ENCODE data around the gene C1S. TPM values are rescaled to one million over a fixed set of nuclear protein-coding genes. Genes with fewer than 3 reads are reported as not detected.

Gene C1S
- total and polyA plus RNA-seq, 2 experiments from 2014 or later, result 4.9 to 9.7 TPM

DNA sequence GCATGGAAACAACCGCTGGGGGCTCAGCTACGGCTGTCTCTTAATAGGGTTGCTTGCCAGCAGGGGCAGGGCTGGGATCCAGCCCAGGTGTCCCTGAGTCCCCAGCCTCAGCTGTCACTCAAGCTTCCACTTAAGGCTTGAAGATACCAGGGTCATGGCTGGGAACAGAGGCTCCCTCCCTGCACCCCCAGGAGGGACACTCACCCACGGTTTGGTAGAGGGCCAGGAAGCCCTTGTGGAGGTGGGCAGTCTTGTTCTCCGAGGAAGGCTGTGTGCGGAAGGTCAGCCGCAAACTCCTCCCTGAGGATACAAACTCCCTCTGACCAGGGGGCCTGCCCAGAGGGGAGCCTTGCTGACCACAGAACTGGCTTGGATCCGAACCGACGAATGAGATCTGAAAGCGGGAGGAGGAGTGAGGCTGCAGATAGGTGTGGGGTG, 41.2 kb downstream of the C1S start:
- peak; percentile 20 for DNase-seq (ENCODE audit: low spot score)
- H3K36me3 ChIP-seq (ENCODE audit: insufficient read depth), result no peaks in the 10 kb centered on the region
- TF ChIP-seq STAT1 (IDR thresholded peaks at IDR 0.05; ENCODE audit: unreplicated experiment), result no peak
- no peak for TF ChIP-seq JUNB (IDR thresholded peaks at IDR 0.05; ENCODE audit: unreplicated experiment)
- TF ChIP-seq CREB1 (CRISPR knock-in tag; IDR thresholded peaks at IDR 0.05; ENCODE audit: low read depth), result no peak
- Mint-ChIP-seq H3K4me1 (peaks cover 4% of the 10 kb centered on the region; the same call in 1 of the 3 replicates), H3K4me3 (no peak overlapping the region), H3K27me3 (ENCODE audit: insufficient read depth, low read depth, poor library complexity) (peaks cover 6% of the 10 kb centered on the region), H3K36me3 (ENCODE audit: low read depth) (peaks cover 31% of the 10 kb centered on the region), H3K27ac (no peak overlapping the region), H3K9me3 (peaks cover 13% of the 10 kb centered on the region; the same call in 2 of the 3 replicates)
- H3K79me2 ChIP-seq (replicated peaks; ENCODE audit: insufficient read depth), result 0 out of 2 replicates have a peak, but pooled peaks cover 9% of the 10 kb centered on the region
- no peaks in the 10 kb centered on the region; the same call in none of the 2 replicates for H4K20me1 ChIP-seq (replicated peaks; ENCODE audit: insufficient read depth)
- no peaks in the 10 kb centered on the region for H3F3A ChIP-seq (replicated peaks; ENCODE audit: low read depth)
- no peak overlapping the region for H2AFZ ChIP-seq
- H3K27me3 ChIP-seq (ENCODE audit: insufficient read depth), result no peaks in the 10 kb centered on the region
- no peaks in the 10 kb centered on the region for H3K9me2 ChIP-seq (ENCODE audit: insufficient read depth)
- H3K4me2 ChIP-seq, result no peak overlapping the region
- H3K27ac ChIP-seq (ENCODE audit: low read depth), result no peak overlapping the region
- no peak overlapping the region for H3K4me3 ChIP-seq
- ATAC-seq, result peak; percentile 29; the same call in 1 of the 3 replicates
- H3K4me1 ChIP-seq (ENCODE audit: insufficient read depth), result no peaks in the 10 kb centered on the region

DNA sequence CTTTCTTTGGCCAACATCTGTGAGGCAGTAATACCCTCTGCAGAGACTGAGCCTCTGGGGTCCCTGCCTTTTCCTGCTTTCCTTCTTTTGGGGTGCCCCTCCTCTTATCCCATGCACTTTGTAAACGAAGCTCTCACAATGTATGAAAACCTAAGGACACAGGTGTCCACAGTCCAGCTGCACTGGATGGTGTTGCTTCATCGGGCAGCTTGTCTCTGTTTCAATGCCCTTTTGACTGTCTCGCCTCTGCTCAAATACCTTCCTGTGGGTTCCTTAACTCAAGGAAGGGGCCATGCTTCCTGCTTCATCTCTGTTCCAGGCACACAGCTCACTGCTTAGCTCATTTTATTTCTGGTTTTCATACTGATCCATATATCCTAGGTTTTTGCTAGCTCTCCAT, 42.1 kb downstream of the C1S start:
- Mint-ChIP-seq H3K4me3 (no peak overlapping the region; the same call in 2 of the 3 replicates), H3K4me1 (peaks cover 6% of the 10 kb centered on the region; the same call in 2 of the 3 replicates)
- no peak for ATAC-seq

DNA sequence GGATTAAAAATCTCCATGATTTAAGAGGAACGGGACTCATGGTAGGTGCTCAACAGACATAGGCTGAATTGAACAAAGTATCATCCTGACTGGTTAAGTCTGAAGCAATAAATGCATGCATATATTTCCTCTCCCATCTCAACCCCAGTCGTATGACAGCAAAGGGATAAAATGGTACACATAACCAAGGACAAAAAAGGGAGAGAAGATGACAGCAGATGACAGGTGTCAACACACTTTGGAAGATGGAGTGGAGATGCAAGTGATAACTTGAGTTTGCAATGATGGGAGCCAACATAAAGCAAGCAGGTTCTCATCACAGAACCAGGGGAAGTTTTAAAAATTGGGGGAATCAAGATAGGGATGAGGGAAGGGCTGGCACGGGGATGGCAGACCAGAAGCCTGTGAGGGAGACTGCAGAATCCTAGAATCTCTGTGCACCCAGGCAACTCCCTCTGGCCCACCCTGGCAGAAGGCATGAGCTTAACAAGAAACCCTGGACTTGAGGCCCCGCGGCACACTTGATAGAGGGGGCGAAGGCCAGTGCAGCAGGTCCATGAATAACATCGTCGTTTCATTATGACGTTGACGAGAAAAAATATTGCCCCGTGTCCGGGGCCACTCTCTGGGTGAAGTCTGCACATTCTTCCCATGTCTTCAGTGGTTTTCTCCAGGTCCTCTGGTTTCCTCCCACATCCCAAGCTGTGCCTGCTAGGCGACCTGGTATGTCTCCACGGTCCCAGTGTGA, 43.5 kb downstream of the C1S start:
- H3K9me2 ChIP-seq (ENCODE audit: insufficient read depth), result no peaks in the 10 kb centered on the region
- H4K20me1 ChIP-seq (replicated peaks; ENCODE audit: insufficient read depth), result no peaks in the 10 kb centered on the region; the same call in none of the 2 replicates
- H3K27ac Mint-ChIP-seq, result no peak overlapping the region
- H3K27me3 Mint-ChIP-seq (ENCODE audit: insufficient read depth, low read depth, poor library complexity), result peaks cover 11% of the 10 kb centered on the region
- ATAC-seq, result no peak
- H2AFZ ChIP-seq, result no peak overlapping the region
- peaks cover 16% of the 10 kb centered on the region for H3K9me3 Mint-ChIP-seq
- no peak overlapping the region for H3K4me2 ChIP-seq
- no peak overlapping the region for H3K4me3 ChIP-seq
- H3K4me1 ChIP-seq (ENCODE audit: insufficient read depth), result peaks cover 5% of the 10 kb centered on the region
- no peaks in the 10 kb centered on the region for H3F3A ChIP-seq (replicated peaks; ENCODE audit: low read depth)
- no peaks in the 10 kb centered on the region for H3K27me3 ChIP-seq (ENCODE audit: insufficient read depth)
- peaks cover 11% of the 10 kb centered on the region; the same call in 2 of the 3 replicates for H3K4me1 Mint-ChIP-seq
- H3K27ac ChIP-seq (ENCODE audit: low read depth), result no peak overlapping the region
- no peaks in the 10 kb centered on the region for H3K36me3 ChIP-seq (ENCODE audit: insufficient read depth)
- no peak for DNase-seq (ENCODE audit: low spot score)
- peaks cover 14% of the 10 kb centered on the region; the same call in 1 of the 2 replicates for H3K79me2 ChIP-seq (replicated peaks; ENCODE audit: insufficient read depth)
- H3K36me3 Mint-ChIP-seq (ENCODE audit: low read depth), result peaks cover 28% of the 10 kb centered on the region
- no peak overlapping the region for H3K4me3 Mint-ChIP-seq
- TF ChIP-seq EZH2 (IDR thresholded peaks at IDR 0.05; ENCODE audit: low read depth, unreplicated experiment) (no peak), EZH2phosphoT487 (IDR thresholded peaks at IDR 0.05; ENCODE audit: unreplicated experiment) (no peak), ZNF331 (CRISPR knock-in tag; IDR thresholded peaks at IDR 0.05; ENCODE audit: low read depth) (no peak), ETS1 (IDR thresholded peaks at IDR 0.05) (no peak)
- TF ChIP-seq, protein P1, sequence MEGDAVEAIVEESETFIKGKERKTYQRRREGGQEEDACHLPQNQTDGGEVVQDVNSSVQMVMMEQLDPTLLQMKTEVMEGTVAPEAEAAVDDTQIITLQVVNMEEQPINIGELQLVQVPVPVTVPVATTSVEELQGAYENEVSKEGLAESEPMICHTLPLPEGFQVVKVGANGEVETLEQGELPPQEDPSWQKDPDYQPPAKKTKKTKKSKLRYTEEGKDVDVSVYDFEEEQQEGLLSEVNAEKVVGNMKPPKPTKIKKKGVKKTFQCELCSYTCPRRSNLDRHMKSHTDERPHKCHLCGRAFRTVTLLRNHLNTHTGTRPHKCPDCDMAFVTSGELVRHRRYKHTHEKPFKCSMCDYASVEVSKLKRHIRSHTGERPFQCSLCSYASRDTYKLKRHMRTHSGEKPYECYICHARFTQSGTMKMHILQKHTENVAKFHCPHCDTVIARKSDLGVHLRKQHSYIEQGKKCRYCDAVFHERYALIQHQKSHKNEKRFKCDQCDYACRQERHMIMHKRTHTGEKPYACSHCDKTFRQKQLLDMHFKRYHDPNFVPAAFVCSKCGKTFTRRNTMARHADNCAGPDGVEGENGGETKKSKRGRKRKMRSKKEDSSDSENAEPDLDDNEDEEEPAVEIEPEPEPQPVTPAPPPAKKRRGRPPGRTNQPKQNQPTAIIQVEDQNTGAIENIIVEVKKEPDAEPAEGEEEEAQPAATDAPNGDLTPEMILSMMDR (conservative IDR thresholded peaks at IDR 0.05; ENCODE audit: low read depth in 2 of 2), result no peak

More for the DNA sequence above, 42.1 kb downstream of the C1S start:
- no peak for DNase-seq (ENCODE audit: low spot score)
- TF ChIP-seq JUNB (IDR thresholded peaks at IDR 0.05; ENCODE audit: unreplicated experiment) (no peak), EZH2 (IDR thresholded peaks at IDR 0.05; ENCODE audit: low read depth, unreplicated experiment) (no peak)
- Mint-ChIP-seq H3K27ac (no peak overlapping the region), H3K27me3 (ENCODE audit: insufficient read depth, low read depth, poor library complexity) (peaks cover 3% of the 10 kb centered on the region), H3K36me3 (ENCODE audit: low read depth) (peaks cover 33% of the 10 kb centered on the region), H3K9me3 (peaks cover 13% of the 10 kb centered on the region; the same call in 2 of the 3 replicates)
- Histone ChIP-seq H3K27ac (ENCODE audit: low read depth) (no peak overlapping the region), H3K36me3 (ENCODE audit: insufficient read depth) (no peaks in the 10 kb centered on the region), H3K79me2 (replicated peaks; ENCODE audit: insufficient read depth) (peaks cover 14% of the 10 kb centered on the region; the same call in 1 of the 2 replicates), H3K4me3 (no peak overlapping the region), H3K27me3 (ENCODE audit: insufficient read depth) (no peaks in the 10 kb centered on the region), H3K4me2 (no peak overlapping the region), H3K4me1 (ENCODE audit: insufficient read depth) (peaks cover 2% of the 10 kb centered on the region; the same call in 1 of the 2 replicates), H3F3A (replicated peaks; ENCODE audit: low read depth) (no peaks in the 10 kb centered on the region), H2AFZ (no peak overlapping the region), H4K20me1 (replicated peaks; ENCODE audit: insufficient read depth) (no peaks in the 10 kb centered on the region; the same call in none of the 2 replicates), H3K9me2 (ENCODE audit: insufficient read depth) (no peaks in the 10 kb centered on the region)
